Measurements from ENCODE around the gene FMNL1.

- no peak for TF ChIP-seq CTCF (IDR thresholded peaks at IDR 0.05)
- TF ChIP-seq POLR2A (IDR thresholded peaks at IDR 0.05) = no peak
Observed at GRCh38 chr17:45271603-45272002, 49.9 kb downstream of the FMNL1 start.
